Erythroblast (primary cell): ENCODE measurements around the gene MAD1L1.

ENCODE experiments used
- GATA1 ChIP-seq: IDR thresholded peaks from 2 replicates; pipeline ENCODE4 v1.6.1; 2011; ENCODE audit warnings: low read depth, mild to moderate bottlenecking, control low read depth, low read length, moderate library complexity
- POLR2A ChIP-seq: IDR thresholded peaks from 2 replicates; pipeline ENCODE4 v1.6.1; 2011; ENCODE audit warnings: mild to moderate bottlenecking, low read length

DNA sequence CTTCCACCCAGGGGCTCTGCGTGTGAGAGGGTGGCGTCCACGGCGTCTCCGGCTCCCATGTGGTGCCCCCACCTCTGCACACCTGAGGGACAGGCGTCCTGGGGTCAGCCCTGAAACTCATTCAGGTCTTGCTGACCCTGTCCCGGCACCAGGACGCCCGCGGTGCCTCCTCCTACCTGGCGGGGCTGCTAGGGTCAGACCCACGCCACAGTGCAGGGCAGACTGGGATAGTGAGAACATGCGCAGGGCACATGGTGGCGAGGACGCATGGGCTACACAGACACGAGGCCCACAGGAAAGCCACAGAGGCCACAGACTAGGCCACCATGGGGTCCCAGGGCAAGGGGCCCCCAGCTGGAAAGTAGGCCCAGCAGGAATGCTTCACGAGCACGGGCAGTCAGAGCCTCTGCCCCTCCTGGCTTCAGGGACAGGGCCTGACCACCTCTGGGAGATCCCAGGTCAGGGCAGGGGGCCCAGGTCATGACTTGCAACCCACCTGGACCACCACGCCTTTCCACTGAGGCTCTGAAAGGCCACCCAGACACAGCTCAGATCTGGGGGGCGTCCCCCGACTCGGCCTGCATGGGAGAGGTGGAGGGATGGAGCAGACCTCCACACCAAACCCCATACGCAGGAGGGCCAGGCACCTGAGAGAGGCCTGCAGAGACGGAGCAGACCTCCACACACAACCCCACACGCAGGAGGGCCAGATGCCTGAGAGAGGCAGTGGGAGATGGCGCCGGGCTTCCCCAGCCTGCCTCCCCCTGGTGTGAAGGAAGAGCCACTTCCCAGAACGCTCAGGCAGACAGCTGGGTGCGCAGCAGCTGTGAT lies 374.1 kb downstream of the MAD1L1 start:
- no peak for TF ChIP-seq POLR2A
- no peak for TF ChIP-seq GATA1
